ENCODE results near the gene SPINT4.
"Not testable (repeated sequence)": the region's sequence is repeated elsewhere in the genome, so short reads cannot be mapped to it uniquely, and the experiment has no call there.

- not testable (repeated sequence) for TF ChIP-seq CTCF, POLR2A (IDR thresholded peaks at IDR 0.05)
Measured at GRCh38 chr20:45716141-45716688, 5.9 kb upstream of the SPINT4 start.
